NCI-H345 treated with DMSO at 0.1 percent for 48 hours (cell line): ENCODE measurements around the gene SRGAP1.
"Not testable (repeated sequence)": the region's sequence is repeated elsewhere in the genome, so short reads cannot be mapped to it uniquely, and the experiment has no call there.

ENCODE experiments used
- DNase-seq: peaks from one replicate; lab custom pipeline; 2025; ENCODE audit not compliant: unreplicated experiment; lab: John Stamatoyannopoulos, UW

SRGAP1 gene

GRCh38 chr12:63836936-63837335 lies 7.6 kb upstream of the SRGAP1 start:
- DNase-seq: no peak

GRCh38 chr12:63838411-63838810 lies 6.1 kb upstream of the SRGAP1 start:
- no peak for DNase-seq

DNA sequence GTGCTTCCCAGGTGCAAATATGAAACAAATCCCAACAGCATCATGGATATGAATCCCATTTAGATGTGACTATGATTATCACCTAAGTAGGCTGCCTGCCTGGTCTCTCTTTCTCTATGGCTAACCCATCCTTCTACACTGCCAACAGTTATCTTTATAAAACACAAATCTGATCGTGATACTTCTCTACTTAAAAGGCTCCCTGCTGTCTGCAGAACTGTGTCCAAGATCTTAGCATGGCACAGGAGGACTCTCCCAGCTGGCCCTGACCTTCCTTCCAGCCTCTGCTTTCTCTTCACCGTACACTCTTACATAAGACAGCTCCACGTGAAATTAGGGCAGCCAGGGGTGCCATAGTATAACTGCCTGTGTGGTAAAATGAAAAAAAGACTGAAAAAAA lies 3.5 kb upstream of the SRGAP1 start:
- no peak for DNase-seq

DNA sequence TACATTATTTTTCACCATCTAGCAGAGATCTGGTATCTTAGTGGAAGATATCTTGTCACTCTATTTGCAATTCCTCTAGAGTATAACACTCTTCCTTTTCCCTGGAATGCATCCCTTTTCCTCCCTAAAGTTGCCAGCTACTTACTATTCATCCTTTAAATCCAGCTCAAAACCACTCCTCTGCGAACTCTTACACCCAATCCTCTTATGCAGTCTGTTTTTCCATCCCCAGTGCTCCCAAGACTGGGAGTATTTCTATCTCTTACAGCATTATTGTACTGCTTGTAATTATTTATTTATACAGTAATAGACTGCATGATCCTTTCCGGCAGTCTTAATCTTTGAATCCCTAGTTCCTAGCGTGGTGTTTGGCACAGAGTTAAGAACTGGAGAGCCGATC lies 2.9 kb upstream of the SRGAP1 start:
- no peak for DNase-seq

- DNase-seq: not testable (repeated sequence)
Observed at GRCh38 chr12:63842750-63843149, 1.8 kb upstream of the SRGAP1 start.

DNA sequence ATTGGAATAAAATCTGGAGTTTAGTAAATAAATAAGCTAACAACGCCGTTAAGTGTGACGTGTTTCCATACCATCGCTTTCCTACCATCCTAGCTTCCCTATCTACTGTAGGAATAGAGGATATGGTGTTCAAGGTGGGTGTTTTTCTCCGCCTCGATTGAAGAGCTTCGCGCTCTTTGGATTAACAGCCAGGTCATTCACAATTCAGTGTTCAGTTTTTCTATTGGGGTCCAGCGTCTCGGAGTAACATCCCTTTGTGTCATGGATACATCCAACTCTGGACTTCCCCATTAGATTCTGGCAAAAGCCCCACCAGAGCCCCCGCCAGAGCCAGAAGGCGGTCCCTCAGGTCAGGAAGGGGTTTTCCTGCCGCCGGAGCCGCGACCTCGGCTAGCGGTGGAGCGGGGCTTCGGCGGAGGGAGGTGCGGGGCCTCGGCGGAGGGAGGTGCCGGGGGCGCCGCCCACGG lies 1.2 kb upstream of the SRGAP1 start:
- peak; percentile 19 for DNase-seq

GRCh38 chr12:63843721-63844390 lies 644 bp upstream of the SRGAP1 start:
- DNase-seq: peak; percentile 93

DNA sequence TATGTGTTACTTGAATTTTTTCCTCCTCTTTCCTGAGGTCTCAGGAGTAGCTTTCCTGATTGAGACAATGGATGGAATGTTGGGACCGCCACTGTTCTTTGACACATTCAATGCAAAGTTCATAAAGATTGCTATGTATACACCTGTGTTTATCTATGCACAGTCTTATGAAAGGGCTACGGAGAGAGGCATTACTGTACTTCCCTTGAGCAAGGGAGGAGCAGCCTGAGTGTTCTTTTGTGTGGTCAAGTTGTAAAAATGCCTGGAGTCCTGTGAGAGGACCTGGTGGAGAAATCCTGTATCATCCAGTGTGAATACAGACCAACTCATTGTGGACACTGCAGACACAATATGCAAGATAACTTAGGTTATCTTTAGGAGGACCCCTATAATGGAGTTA lies 1.2 kb downstream of the SRGAP1 start:
- no peak for DNase-seq

DNA sequence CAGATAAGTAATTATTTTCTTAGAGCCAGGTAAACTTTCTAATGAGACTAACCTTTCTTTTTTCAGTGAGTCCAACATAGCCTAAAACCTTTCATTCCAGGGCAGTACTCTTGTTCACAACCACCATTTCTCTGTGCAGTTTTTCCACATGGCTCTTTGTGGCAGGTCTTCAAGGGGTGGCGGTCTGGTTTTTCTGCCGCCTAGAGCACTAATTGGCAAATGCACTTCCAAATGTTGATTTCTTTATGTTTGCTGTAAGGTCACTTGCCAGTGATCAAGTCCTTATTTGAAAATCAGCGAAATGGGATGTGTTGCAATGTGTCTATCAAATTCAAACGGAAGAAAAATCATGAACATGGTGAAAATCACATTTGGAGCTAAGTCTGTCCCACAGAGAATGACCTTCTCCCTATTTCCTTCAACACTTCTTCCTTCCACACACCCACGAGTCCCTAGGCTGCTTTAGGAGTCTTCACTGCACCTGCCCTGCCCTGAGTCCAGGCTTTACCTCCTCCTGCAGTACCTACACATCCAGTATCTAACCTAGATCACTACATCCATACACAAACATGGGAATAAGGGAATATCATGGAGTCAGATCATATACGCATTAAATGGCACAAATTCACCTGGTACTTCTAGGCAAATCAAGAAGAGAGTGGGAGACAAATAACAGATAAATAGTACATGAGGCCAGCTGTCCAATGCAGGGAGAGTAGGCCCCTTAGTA lies 1.9 kb downstream of the SRGAP1 start:
- DNase-seq: no peak

- DNase-seq: no peak
Observed at GRCh38 chr12:63848450-63848849, 4.0 kb downstream of the SRGAP1 start.

DNA sequence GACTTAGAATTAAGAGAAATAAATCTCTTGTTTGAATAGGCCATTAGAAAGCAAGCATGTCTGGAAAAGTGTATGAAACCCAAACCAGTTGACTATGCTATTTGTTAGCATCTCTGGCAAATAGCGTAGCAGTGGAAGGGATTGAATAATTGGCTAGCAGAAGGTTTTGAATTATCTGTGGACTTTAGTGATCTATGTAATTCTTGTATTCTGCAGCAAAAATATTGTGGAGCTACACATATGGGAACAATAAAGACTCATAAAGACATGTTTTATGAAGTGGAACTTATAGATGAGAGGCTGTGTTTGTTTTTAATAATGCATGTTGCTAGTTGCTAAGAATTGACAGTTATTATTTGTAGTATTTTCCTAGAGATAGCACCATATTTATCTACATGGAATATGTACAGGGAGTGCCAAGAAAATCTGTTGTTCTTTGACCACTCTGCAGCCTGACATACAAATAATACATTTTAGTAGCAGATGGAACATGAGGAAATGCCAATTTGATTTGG lies 4.7 kb downstream of the SRGAP1 start:
- DNase-seq: no peak

- DNase-seq: no peak
Observed at GRCh38 chr12:63849641-63850040, 5.1 kb downstream of the SRGAP1 start.

DNA sequence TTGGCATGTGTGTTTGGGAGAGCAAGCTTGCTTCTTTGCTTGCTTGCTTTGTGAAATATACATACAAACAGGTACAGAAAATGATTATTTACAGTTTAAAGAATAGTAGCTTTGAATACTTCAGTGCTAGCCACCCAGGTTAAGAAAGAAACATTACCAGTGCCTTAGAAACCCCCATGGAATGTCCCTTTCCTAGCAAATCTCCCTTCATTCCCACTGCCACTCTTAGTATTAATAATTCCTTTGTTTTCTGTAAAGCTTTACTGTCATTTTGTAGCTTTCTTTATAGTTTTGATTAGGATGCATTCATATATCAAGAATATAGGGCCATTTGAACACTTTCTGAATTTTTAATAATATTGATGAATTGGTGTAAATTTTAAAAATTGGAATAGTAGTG lies 9.5 kb downstream of the SRGAP1 start:
- DNase-seq: no peak

GRCh38 chr12:63855299-63855698 lies 10.8 kb downstream of the SRGAP1 start:
- DNase-seq: no peak

- no peak for DNase-seq
Observed at GRCh38 chr12:63857771-63858670, 13.5 kb downstream of the SRGAP1 start.

- DNase-seq: not testable (repeated sequence)
Observed at GRCh38 chr12:63859880-63860279, 15.4 kb downstream of the SRGAP1 start.

DNA sequence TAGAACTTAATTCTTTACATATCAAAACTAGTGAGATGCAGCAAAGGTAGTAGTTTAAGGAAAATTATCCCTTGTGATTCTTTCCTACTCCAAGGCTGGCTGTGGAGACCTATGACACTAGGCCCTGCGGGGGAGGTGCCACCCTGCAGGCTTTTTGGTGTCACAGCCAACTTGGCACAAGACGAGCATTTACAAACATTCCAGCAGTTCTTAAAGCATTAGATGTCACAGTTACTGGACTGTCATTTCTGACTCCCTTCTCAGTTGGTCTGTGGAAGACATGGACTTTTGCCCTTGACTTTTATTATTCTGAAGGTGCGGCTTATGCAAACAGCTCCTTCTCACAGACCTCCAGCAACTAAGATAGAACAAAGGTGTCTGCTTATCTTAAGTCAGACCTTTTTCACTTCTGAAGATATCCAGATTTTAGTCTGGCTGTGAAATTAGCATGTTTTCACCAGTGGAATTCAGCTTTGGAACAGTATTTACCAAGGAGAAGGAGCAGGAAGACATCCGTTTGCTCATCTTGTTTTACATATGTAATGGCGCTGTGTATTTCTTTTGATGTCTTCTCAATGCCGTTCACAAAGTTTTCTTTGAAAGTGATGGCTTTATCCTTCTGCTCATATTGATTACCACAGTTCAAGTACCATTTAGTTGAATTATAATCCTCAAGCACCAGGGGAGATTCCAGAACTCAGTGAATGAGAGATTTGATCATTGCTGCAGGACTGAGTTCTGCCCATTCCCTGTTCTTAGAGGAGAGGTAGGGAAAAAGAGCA lies 17.9 kb downstream of the SRGAP1 start:
- DNase-seq: no peak

DNA sequence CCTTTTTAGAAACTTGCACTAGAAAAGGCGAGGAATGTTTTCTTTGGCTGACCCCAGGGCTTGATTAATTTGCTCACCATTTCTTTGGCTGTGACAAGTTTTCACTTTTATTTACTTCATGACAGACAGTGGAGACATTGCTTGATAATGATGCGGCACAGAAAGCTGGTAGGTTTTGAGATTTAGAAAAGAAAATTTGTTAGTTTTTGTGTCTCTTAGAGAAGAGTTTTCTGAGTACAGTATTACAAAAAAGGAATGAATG lies 18.4 kb downstream of the SRGAP1 start:
- DNase-seq: no peak

- DNase-seq: no peak
Observed at GRCh38 chr12:63863658-63864453, 19.4 kb downstream of the SRGAP1 start.

GRCh38 chr12:63864454-63864706 lies 19.9 kb downstream of the SRGAP1 start:
- DNase-seq: no peak
